ENCODE results near the gene CIAO3.

The CIAO3 gene

GRCh38 chr16:704552-705380 is 36.0 kb downstream of the CIAO3 start (continued):
- TF ChIP-seq, protein P1, sequence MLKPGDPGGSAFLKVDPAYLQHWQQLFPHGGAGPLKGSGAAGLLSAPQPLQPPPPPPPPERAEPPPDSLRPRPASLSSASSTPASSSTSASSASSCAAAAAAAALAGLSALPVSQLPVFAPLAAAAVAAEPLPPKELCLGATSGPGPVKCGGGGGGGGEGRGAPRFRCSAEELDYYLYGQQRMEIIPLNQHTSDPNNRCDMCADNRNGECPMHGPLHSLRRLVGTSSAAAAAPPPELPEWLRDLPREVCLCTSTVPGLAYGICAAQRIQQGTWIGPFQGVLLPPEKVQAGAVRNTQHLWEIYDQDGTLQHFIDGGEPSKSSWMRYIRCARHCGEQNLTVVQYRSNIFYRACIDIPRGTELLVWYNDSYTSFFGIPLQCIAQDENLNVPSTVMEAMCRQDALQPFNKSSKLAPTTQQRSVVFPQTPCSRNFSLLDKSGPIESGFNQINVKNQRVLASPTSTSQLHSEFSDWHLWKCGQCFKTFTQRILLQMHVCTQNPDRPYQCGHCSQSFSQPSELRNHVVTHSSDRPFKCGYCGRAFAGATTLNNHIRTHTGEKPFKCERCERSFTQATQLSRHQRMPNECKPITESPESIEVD (tag by site-specific recombination; IDR thresholded peaks at IDR 0.05), result no peak
- 0 out of 2 replicates have a peak, but pooled peaks have one; percentile 26 for TF ChIP-seq ZEB2 (tag by site-specific recombination; IDR thresholded peaks at IDR 0.05)
- no peak for TF ChIP-seq ZNF174 (tag by site-specific recombination; IDR thresholded peaks at IDR 0.05)
- TF ChIP-seq ZNF404 (tag by site-specific recombination; IDR thresholded peaks at IDR 0.05), result no peak
- peak; percentile 37; the same call in 1 of the 2 replicates for TF ChIP-seq EGR2 (tag by site-specific recombination; IDR thresholded peaks at IDR 0.05; ENCODE audit: low read depth)
- TF ChIP-seq ZNF274 (IDR thresholded peaks at IDR 0.05; ENCODE audit: low read length), result no peak
- TF ChIP-seq ZNF274 (tag by site-specific recombination; IDR thresholded peaks at IDR 0.05; ENCODE audit: borderline replicate concordance), result no peak
- TF ChIP-seq IKZF3 (tag by site-specific recombination; IDR thresholded peaks at IDR 0.05), result no peak
- no peak for TF ChIP-seq AEBP2 (tag by site-specific recombination; IDR thresholded peaks at IDR 0.05; ENCODE audit: borderline replicate concordance)
- TF ChIP-seq ZNF223 (tag by site-specific recombination; IDR thresholded peaks at IDR 0.05), result no peak
- no peak for TF ChIP-seq ZNF302 (tag by site-specific recombination; IDR thresholded peaks at IDR 0.05; ENCODE audit: low read depth)
- no peak for TF ChIP-seq ZNF600 (tag by site-specific recombination; IDR thresholded peaks at IDR 0.05)
- TF ChIP-seq, protein P2, sequence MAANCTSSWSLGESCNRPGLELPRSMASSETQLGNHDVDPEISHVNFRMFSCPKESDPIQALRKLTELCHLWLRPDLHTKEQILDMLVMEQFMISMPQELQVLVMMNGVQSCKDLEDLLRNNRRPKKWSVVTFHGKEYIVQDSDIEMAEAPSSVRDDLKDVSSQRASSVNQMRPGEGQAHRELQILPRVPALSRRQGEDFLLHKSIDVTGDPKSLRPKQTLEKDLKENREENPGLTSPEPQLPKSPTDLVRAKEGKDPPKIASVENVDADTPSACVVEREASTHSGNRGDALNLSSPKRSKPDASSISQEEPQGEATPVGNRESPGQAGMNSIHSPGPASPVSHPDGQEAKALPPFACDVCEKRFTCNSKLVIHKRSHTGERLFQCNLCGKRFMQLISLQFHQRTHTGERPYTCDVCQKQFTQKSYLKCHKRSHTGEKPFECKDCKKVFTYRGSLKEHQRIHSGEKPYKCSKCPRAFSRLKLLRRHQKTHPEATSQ (tag by site-specific recombination; IDR thresholded peaks at IDR 0.05), result no peak
- no peak for TF ChIP-seq ZNF184 (tag by site-specific recombination; IDR thresholded peaks at IDR 0.05)
- no peak for TF ChIP-seq ZNF366 (tag by site-specific recombination; conservative IDR thresholded peaks at IDR 0.05)
- TF ChIP-seq ZNF610 (tag by site-specific recombination; IDR thresholded peaks at IDR 0.05; ENCODE audit: borderline replicate concordance), result no peak
- TF ChIP-seq, protein P3, sequence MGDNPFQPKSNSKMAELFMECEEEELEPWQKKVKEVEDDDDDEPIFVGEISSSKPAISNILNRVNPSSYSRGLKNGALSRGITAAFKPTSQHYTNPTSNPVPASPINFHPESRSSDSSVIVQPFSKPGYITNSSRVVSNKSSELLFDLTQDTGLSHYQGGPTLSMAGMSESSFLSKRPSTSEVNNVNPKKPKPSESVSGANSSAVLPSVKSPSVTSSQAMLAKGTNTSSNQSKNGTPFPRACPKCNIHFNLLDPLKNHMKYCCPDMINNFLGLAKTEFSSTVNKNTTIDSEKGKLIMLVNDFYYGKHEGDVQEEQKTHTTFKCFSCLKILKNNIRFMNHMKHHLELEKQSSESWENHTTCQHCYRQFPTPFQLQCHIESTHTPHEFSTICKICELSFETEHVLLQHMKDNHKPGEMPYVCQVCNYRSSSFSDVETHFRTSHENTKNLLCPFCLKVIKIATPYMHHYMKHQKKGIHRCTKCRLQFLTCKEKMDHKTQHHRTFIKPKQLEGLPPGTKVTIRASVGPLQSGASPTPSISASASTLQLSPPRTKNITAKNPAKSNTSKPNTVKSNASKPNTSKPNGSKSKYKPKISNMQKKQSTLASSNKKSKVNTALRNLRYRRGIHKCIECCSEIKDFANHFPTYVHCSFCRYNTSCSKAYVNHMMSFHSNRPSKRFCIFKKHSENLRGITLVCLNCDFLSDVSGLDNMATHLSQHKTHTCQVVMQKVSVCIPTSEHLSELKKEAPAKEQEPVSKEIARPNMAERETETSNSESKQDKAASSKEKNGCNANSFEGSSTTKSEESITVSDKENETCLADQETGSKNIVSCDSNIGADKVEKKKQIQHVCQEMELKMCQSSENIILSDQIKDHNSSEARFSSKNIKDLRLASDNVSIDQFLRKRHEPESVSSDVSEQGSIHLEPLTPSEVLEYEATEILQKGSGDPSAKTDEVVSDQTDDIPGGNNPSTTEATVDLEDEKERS (tag by site-specific recombination; IDR thresholded peaks at IDR 0.05), result no peak
- TF ChIP-seq ZNF140 (tag by site-specific recombination; IDR thresholded peaks at IDR 0.05), result no peak
- no peak for TF ChIP-seq ZNF747 (tag by site-specific recombination; IDR thresholded peaks at IDR 0.05)
- no peak for TF ChIP-seq ZNF394 (tag by site-specific recombination; IDR thresholded peaks at IDR 0.05; ENCODE audit: borderline replicate concordance)
- TF ChIP-seq ZNF133 (tag by site-specific recombination; IDR thresholded peaks at IDR 0.05), result no peak
- no peak for TF ChIP-seq ZNF677 (tag by site-specific recombination; IDR thresholded peaks at IDR 0.05)
- no peak for TF ChIP-seq ZNF202 (tag by site-specific recombination; IDR thresholded peaks at IDR 0.05; ENCODE audit: borderline replicate concordance)
- no peak for TF ChIP-seq ZBTB11 (tag by site-specific recombination; conservative IDR thresholded peaks at IDR 0.05; ENCODE audit: low read depth)
- TF ChIP-seq ZNF2 (tag by site-specific recombination; IDR thresholded peaks at IDR 0.05), result no peak
- TF ChIP-seq ZNF639 (tag by site-specific recombination; IDR thresholded peaks at IDR 0.05), result no peak
- TF ChIP-seq GLIS2 (tag by site-specific recombination; IDR thresholded peaks at IDR 0.05), result peak; percentile 43
